EL (cell line): ENCODE results near the gene OGA.
A peak's percentile ranks its signal among the peaks of the same experiment; 100 is the strongest.
"Not testable (repeated sequence)": the region's sequence is repeated elsewhere in the genome, so short reads cannot be mapped to it uniquely, and the experiment has no call there.

Experiments used
- DNase-seq: peaks from one replicate; pipeline ENCODE4 v3.0.0-alpha.2; 2016

The OGA gene

DNA sequence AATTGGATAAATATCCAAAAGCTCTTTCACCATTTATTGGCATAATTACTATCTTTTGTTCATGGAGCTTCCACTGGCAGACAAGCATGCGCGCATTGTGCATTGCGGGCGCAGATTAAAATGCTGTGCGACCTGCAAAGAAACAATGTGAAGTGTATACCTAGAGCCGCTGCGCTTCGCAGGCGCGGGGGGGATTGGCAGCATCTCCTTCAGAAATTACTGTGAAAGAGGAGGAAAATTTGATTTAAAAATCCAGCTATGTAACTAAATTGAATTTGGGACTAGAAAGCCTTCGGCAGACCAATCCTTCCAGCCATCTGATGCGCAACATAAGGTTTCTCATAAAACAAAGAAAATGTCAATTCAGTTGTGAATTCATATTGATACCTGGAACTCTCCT is 24.7 kb downstream of the OGA start:
- DNase-seq: no peak

DNA sequence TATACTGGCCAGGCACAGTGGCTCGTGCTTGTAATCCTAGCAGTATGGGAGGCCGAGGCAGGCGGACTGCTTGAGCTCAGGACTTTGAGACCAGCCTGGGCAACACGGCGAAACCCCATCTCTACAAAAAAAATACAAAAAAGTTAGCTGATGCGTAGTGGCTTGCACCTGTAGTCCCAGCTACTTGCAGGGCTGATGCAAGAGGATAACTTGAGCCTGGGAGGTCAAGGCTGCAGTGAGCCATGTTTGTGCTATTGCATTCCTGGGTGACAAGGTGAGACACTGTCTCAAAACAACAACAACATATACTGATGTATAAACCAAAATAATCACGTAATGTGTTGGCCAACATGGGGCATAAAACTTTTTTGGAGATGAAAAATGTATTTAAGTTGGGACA is 28.6 kb downstream of the OGA start:
- DNase-seq: no peak

DNA sequence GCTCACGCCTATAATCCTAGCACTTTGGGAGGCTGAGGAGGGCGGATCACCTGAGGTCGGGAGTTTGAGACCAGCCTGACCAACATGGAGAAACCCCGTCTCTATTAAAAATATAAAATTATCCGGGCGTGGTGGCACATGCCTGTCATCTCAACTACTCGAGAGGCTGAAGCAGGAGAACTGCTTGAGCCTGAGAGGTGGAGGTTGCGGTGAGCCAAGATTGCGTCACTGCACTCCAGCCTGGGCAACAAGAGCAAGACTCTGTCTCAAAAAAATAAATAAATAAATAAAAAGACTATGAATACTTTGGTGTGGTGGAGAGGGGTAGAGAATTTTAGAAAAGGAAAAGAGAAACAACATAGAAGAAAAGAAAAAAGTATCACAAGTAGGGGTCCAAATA is 29.0 kb downstream of the OGA start:
- not testable (repeated sequence) for DNase-seq

DNA sequence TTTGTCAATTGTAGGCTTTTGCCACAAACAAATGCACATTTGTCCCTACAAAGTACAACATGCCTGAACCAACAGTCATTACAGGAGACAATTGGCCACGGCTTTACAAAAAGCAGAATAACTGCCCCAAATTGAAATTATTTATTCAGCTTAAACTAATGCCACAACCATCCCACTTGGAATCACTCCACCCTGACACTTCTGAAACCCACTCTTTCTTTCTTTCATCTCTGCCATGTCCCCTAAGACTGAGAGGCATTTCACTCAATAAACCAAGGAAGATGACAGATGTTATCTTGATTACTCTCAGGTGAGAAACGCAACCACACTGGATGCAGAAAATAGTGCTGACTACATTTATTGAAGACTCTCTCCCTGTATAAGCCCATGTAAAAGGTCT is 32.4 kb downstream of the OGA start:
- DNase-seq: no peak

DNA sequence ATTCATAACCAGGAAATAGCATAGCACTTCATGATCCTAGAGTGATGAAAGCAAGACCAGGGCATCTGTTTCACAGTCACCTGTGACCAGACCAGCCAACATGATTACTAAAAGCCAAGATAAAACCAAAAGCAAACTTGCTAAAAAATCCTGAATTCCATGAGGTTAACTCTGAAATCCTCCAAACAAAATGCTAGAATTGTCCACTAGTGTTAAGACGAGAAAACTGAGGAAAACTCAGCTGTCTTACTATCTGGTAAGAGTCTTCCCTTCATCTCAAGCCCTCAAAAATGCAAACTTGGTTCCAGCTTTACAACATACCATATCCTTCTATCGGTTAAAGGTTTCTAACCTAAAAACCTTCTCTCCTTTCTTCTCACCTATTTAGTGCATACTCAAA is 33.7 kb downstream of the OGA start:
- DNase-seq: no peak

DNA sequence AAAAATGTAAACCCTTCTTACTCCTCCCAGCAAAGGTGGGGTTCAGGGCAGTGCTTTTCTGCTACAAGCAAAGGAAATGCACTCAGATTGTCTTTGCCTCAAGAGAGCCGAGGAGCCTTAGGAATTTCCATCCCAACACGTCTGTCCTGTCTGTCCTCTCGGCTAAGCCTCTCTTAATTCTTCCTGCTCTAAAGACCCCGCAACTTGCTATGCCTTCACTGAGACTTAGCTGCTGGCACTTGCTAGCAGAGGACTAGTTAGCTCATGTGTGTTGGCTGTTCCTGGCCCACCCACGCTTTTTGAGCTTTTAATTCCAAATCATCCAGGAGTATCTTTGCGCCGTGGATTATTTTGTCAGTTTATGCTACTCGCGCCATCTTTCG is 34.5 kb downstream of the OGA start:
- DNase-seq: peak; percentile 38

DNA sequence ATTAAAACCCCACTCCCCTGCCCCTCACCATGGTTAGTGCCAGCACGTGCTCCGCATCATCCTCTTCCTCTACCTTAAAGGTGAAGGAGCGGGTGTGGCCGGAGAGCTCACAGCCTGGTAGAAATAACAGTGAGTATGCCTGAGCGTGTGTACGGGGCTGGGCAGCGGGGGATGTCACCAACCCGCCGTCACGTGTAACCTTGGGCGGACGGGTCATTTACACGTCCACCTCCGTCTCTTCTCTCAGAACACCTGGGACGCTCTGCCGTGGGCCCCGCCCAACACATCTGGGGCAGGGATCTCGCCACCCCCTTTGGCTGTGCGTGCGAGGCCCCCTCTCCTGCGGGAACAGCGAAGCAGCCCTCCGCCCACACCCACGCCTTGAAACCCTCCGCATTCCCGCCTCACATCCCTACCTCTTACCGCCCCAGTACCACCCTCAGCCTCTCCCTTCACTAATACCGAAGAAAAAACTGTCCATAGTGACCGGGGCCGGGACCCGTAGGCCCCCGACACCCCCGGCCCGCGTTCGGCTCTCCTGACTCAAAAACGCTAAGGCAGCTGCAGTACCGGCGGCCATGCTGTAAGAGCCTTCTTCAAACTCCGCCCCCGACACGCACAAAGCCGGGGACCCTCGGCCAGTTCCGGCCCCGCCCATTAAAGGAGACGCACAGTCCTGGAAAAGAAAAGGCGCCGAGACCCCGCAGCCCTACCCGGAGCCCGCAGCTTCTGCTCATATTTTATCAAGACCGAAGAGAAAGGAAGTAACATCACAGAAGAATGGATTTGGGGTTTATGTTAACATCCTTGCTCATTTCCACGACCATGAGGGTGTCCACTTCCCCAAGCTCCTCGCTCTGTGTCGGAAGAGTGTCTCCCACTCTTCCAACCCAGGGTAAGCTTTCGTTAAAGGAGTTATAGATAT is 35.2 kb downstream of the OGA start, which contains the start of gene NPM3:
Gene NPM3, minus strand, starts transcription at position 636 of the 925 bp plus-strand sequence. Its CDS starts 56 bp downstream, at position 580.
- DNase-seq: peak; percentile 83

DNA sequence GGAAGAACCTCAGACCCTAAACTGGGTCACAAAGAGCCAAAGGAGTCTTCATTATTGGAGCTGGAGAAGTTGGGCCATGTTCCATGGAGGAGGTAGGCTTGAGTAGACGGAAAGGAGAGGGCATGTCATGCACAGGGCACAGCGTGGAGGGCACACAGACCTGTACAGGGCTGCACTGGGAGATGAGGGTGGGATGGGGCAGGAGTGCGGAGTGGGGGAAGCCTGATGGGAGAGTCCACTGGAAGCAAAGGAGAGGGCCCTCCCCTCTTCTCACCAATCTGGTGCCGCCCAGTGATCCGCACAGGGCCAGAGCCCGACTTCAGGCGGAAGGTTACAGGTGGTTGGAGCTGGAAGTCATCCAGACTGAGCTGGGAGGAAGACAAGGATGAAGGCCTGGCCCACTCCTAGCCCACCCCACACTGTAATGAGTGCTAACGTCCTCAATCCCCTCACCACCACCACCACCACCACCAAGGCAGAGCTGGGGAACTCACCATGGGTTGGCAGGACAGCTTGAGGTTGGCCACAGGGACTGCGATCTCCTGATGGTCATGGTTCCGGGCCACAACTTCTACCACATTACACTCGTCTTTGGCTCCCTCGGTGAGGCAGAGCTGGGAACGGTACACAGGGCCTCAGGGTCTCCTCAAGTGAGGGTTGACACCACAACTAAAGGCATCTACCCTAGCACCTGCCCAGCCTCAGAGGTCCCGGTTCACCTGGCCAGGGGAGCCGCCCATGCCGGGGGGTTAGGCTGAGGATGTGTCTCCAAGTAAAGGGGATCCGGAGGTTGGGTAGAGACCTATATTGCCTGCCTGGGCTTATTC is 36.0 kb downstream of the OGA start:
- no peak for DNase-seq

DNA sequence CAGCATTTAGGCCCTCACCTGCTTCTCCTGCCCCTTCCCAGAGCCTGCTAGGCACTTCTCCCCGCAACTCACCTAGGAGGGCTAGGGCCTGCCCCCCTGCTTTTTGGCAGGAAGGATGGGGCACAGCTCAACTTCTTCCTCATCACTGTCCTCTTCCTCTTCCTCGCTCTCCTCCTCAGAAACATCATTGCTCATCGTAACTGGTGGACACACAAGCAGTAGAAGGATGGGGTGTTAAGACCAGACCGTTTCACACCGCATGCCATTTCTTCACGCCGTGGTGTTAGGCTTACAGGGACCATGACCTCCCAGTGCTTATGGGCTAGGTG is 36.6 kb downstream of the OGA start:
- DNase-seq: no peak

DNA sequence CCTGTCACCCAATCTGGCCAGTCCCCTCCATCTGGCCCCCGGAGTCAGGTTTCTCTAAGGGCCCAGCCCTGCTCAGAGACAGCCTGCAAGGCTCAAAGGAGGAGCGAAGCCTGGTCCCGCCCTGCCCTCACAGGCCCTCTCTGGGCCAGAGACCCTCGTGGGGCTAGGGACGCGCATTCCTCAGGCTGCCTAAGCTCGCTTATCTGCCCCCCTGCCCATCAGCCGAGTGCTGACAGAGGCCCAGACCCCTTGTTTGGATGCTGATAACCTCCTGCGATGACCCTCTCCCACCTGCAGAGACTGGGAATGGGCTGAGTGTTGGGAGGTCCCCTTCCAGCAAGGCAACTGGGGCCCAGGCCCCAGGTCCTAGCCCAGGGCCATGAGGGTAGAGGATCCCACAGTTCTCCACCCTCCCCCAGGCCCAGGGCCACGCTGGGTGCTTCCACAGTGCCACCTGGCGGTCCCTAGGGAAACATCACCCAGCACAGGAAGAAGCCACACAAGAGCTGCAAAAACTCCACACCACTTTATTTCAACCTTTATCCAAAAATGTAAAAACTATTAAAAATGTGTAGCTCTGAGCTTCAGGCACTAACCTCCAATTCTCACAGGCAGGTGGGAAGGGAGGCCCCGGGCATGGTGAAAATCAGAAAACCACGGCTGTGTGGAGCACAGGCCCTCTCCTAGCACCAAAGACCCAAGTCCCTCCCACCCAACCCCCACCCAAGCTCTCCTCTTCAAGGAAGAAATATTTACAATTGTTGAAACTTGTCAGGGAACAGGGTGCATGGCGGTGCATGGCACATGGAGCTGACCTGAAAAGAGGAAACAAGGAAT is 37.2 kb downstream of the OGA start:
- peak; percentile 74 for DNase-seq

DNA sequence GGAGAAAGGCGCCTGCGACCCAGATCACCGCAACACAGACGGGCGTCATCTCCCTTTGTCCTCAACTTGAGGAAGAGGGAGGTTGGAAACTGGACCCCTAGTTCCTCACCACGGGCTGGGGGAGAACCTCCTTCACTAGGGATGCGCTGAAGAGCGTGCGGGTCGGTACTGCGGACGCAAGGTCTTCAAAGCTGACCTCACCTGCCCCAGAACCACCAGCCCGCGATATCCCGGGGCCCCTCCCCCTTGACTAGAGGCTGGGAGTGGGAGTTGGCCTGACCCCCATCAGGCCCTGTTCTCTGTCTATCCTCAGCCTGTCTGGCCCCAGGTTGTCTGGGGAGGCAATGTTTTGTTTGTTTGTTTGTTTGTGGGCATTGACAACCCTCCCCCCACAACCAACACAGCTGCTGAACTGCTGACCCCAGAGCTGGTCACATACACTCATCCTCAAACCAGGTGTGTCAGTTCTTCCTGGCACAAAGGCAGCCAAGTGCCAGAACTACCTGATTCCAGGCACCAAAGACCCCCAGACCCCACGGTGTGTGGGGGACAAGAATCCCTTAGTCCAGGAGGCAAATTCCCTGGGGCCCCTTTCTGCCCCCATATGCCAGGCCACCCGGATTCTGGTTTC is 37.9 kb downstream of the OGA start:
- no peak for DNase-seq

DNA sequence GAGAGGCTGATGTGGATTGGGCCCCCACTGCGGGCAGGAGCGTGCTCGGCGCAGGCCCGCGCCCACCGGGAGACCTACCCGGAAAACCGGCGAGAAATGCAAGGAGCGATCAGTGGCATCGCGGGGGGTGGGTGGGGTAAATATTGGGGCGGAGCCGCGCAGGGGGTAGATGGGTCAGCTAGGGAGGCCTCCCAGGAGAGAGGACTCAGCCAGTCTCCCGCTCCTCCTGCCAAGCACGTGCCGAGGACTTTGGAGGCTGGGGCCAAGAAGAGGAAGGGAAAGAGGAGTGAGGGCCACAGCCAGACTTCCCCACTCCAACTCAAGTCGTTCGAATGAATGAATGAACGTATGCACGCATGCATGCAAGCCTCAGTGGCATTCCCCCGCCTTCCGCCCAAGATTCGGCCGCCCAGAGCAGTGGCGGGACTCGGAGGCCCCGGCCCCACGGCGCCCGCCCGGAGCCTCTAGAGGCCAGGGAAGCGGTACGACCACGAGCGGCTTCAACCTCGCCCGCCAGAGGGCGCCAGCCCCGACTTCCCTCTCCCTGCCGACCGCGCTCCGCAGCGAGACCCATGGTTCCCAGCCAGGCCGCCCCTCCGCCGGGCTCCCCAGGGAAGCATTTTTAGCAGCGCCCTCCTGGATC is 38.6 kb downstream of the OGA start:
- peak; percentile 68 for DNase-seq

DNA sequence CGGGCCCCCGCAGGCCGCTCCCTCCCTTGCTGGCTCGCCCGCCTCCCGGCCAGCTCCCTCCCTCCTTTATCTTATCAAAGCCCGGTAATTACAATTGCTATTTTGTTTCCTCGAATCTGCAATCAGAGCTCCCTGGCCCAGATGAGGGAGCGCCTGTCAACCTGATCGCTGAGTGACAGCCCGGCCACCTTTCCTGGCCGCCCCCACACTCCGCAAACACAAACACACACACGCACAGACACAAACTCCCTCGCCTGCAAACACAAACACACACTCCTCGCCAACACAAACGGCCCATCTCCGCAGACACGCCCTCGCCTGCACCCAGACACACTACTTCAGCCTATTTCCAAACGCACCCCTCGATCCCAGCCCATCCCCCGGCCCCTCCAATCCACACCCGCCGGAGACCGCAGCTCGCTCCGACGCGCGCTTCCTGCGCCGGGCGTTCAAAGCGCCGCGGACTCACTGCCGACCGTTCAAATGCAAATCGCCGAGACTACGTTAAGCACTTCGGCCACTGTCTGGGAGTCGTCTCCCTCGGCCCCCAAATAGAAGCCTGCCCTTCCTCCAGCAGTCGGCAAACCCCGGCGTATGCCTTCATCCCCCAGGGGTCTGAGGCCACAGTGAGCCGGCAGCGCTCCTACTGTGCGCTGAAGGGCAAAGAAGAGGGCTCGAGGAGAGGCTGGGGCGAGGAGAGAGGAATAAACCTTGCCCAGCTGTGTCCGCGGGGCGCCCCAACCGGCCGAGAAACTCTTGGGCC is 39.3 kb downstream of the OGA start:
- DNase-seq: no peak

DNA sequence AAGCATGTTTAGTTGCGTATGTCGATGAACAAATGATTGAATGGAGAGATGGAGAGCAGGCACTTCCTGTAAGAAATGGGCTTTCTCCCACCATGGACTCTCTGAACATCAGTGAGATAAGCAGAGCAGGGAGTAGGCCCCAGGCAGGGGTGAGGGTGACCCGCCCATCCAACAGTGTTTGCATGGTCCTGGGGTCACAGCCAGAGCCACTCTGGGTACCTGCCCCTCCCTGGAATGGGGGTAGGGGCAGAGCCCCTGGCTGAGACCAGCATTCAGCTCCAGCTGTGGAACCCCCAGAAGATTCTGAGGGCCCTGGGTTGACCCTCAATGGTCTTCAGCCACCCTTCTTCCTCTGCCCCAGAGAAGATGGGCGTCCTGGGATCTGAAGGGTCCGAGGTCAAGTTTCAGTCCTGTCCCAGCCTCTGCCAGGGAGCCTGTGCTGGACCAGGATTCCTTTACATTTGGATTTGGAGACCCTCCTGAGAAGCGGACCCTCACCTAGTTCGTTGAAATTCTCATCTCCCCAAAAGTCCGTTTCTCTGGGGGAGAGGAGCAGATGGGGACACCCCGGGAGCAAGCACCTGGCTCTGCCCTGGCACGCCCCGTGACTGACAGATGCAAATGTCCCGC is 40.0 kb downstream of the OGA start:
- DNase-seq: no peak

DNA sequence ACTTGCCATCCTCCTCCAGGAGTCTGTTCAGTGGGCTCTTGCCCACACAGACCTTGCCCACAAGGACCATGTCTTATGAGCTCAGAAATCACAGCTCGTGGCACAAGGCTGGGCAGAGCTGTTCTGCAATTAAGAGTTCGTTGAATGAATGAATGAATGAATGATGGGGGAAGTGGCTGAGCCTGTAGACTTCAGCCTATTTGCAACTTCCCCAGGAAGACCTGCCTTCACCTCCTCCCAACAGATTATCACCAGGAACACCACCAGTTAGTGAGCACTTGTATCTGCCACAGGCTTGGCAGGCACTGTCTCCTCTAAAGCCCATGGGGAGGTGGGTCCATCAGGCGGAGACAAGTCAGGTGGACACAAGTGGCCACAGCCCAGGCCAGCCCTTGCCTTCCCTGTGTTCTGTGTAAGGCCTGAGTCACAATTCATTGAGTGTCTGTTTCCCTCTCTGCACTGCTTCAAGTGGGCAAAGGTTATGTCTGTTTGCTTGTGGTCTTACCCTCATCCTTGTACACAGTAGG is 40.6 kb downstream of the OGA start:
- DNase-seq: no peak

DNA sequence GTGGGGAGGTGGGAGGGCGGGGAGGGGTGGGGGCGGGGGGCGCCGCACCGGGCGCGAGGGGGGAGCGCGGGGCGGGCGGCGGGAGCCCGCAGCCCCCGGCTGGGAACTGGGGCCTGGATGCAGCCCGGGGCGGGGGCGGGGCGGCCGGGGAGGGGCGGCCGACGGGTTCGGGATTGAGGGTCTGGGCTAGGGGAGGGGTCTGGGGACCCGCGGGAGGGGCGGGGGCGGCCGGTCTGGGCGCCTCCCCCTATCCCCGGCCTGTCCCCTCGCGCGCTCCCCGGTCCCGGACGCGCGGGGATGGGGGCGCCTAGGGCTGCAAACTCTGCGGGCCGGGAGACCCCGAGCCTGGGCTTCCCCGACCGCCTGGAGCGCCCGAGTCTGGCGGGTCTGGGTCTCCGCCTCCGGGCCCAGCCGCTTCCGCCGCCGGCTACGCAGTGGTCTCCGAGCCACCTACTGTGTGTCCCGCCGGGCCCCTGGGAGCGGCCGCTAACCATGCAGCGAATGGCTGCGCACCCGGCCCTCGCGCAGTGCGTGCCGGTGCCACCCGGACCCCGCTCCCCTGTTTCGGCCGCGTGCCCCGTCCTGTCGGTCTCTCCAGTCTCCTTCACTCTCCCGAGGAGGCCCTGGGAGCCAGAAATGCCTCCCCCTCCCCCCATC is 42.0 kb downstream of the OGA start:
- DNase-seq: no peak

DNA sequence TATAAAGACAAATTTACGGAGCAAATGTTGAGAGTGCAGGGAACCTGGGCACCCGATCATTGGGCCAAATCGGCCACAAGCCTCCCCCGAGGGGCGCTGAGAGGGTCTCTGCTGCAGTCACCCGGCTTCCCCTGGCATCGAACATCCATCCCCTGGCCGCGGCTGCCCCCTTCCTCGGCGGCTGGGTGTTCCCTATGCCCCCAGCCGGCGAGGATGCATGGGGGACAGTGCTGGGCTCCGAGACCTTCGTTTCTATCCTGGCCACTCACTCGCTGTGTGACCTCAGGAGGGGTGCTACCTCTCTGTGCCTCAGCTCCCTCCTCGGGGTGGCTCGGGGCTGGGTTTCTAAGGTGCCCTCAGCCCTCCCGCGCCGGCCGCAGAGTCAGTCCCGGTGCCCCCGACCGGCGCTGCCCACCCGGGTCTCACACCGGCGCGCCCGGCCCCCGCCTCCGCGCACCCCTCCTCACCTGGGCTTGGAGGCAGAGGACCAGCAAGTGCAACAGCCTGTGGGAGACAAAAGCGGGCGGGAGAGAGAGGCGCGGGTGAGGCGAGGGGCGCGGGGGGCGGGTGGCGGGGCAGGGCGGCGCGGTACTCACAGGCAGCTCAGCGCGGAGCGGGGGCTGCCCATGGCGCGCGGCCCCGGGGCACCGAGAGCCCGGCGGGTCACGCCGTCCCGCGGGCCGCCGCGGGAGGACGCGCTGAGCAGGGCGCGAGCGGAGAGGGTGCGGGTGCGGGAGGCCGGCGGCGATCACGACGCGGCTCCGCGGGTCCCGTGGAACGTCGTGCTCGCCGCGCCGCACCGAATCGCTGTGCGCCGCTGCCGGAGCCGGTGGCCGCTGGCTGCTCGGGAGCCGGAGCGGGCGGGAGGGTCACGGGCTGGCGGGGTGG is 42.7 kb downstream of the OGA start, which contains the start of gene FGF8:
Gene FGF8, minus strand, starts transcription at position 842 of the 888 bp plus-strand sequence. Its CDS starts 214 bp downstream, at position 628.
- DNase-seq: no peak

DNA sequence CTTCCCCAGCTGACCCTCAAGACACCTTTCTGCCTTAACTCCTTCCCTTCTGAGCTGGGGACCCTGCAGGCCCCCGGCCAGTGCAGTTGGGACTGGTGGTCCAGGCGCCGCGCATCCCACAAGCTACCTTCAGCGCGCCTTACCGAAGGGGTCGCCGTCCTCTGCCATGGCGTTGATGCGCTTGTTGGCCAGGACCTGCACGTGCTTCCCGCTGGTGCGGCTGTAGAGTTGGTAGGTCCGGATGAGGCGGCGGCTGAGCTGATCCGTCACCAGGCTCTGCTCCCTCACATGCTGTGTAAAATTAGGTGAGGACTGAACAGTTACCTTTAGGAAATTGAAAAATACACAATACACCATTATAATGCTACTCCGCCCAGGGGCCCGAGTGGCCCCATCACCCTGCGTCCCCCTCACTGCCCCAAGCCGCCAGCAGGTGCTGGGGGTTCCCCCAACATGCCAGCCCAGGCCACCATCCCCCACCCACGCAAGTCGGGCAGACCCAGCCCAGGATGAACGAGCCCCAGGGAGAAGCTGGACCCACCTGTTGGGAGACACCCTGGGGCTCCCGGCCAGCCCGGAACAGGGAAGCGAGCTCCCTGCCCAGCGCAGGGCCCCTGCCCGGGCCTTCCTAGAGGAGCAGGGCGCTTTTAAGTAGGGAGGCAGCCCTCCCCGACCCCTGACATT is 43.5 kb downstream of the OGA start:
- no peak for DNase-seq
